Right lung (tissue), 10 donors: Measurements from ENCODE around the gene AMPH. TPM values are rescaled to one million over a fixed set of nuclear protein-coding genes. Genes with fewer than 3 reads are reported as not detected.

ENCODE experiments used
- DNase-seq, 2 donors: peaks; one replicate each; pipeline ENCODE4 v3.0.0-alpha.2; 2013
- long read RNA-seq, 8 donors: transcript quantifications; one replicate each; lab custom pipeline, GENCODE V29; 2026
- polyA plus RNA-seq, 5 donors: library from polyadenylated mRNA; unstranded; fragments of 120-200 nt; gene quantifications; one replicate each; pipeline versions ENCODE4 v1.2.1 to v1.2.3, GENCODE V29; 2013; ENCODE audit warnings: inconsistent platforms in 1 of 5, low replicate concordance in 1 of 5; ENCODE audit not compliant: insufficient read length in 5 of 5, insufficient read depth in 1 of 5

Gene AMPH
- polyA plus RNA-seq, result 10 to 100 TPM in 4 of 5 donors, 1 to 10 TPM in 1; 9.5 to 12.9 (median 11.4) TPM
- long read RNA-seq, donor 1, partial matches to known transcripts, result 0 of 1 reads
- long read RNA-seq, donor 1, other reads (novel, unspliced or antisense), result 0 of 1 reads
- long read RNA-seq, donor 2, partial matches to known transcripts, result 0 of 1 reads
- long read RNA-seq, donor 2, other reads (novel, unspliced or antisense), result 0 of 1 reads
- long read RNA-seq, donor 3, partial matches to known transcripts, result 0 of 2 reads
- long read RNA-seq, donor 3, other reads (novel, unspliced or antisense), result 0 of 2 reads
- long read RNA-seq, donor 4, partial matches to known transcripts, result 0 of 1 reads
- long read RNA-seq, donor 4, other reads (novel, unspliced or antisense), result 0 of 1 reads
- long read RNA-seq, donor 5, partial matches to known transcripts, result 0 of 2 reads
- long read RNA-seq, donor 5, other reads (novel, unspliced or antisense), result 0 of 2 reads
- long read RNA-seq, donor 6, result 0 reads
- long read RNA-seq, donor 7, partial matches to known transcripts, result 0 of 1 reads
- long read RNA-seq, donor 7, other reads (novel, unspliced or antisense), result 0 of 1 reads
- long read RNA-seq, donor 8, partial matches to known transcripts, result 0 of 1 reads
- long read RNA-seq, donor 8, other reads (novel, unspliced or antisense), result 0 of 1 reads

DNA sequence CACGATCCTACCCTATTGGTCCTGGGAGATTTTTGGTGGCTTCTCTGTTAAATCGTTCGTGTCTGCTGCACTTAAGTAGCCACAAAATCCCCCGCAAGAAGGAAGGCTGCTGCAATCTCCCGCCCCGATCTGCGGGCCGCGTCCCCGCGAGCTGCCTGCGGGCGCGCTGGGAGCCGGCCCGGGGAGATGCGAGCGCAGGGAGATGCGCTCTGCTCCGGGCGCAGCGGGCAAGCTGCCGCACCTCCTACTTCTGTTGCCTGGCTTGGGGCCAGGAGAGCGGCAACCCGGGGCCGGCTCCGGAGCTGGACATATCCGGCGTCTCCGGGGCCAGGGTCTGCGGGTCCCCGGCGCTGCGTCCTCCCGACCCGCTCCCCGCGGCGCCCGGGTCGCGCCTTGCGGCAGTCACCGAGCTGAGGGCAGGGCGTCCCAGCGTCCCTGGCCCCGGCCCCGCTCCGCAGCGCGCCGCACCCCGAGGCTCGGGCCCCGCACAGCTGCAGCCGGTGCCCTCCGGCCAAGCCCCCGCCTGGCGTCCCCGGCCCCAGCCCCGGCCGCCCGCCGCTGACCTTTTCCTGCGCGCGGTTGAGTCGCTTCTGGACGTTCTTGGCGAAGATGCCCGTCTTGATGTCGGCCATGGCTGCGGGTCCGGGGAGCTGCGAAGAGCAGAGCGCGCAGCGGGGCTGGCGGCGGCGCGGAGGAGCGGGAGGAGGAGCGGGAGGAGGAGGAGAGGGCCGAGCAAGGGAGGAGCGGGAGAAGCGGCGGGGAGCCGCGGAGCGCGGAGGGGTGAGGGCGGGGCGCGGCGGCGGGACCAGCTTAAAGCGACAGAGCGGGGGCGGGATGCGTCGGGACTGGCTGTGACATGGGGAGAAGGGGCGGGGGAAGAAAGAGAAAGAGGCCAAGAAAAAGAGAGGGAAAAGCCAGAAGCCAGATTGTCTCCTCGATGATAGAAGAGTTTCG lies at the start of gene AMPH:
Gene AMPH, minus strand, starts transcription at position 654 of the 954 bp plus-strand sequence. Its CDS starts 22 bp downstream, at position 632.
- peak; percentile 62 to 65 for DNase-seq

DNA sequence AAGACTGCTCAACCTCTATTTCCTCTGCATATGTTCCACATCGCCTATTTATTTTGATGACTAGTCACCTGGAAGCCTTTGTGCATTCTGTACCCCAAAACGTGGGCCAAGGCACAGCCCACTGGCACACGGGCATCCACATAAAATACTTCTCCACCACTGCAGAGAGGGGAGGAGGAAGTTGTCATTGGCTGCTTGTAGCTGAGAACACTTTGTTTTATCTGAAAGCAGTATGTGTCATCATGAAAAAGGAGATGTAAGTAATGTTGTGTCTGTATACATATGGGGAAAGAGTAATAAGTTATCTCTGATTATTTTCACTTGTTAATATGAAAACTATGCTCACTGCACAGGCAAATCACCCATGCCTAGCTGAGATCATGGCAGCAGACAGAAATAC lies 48.2 kb upstream of the AMPH start:
- no peak for DNase-seq

DNA sequence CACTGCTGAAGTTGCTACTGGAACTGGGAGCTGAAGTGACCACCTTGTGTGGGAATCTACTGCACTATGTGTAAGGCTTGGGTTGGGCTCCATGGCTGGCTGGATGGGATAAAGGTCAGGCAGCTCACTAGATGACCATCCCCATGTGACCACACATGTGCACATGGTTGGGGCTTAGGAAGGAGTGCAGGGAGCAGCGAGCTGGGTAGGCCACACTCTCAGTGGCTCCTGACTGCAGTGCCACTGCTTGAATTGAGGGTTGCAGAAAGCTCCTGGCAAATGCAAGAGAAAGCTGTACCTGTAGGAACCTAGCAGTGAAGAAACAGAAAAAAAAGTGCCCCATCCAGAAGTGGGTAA lies 47.5 kb upstream of the AMPH start:
- DNase-seq, result no peak

DNA sequence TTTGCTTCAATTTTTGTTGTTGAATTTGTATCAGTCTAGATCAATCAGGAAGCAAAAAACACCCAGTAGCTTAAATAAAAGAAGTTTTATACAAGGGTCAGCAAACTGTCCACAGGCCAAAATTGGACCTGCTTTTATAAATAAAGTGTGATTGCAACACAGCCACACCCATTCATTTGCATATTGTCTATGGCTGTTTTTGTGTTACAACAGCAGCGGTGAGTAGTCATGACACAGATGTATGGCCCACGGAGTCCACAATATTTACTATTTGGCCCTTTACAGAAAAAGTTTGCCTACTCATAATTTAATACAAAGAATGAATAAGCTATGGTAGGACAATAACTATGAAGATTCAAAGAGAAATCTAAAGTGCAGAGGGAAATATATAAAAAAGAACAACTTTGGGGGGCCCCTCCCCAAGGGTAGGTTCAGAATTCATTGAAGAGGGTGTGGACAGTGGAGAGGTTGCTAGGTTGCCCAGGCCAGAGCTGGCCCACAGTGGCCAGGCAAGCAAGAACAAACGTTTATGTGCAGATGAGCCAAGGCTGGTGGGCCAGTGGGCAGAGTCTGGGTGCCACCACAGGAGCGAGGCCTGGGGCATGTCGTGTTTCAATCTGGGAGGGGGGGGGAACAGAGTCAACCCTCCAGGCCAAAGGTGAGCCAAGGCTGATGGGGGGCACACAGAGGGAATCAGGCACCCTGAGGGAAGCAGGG lies 47.0 kb upstream of the AMPH start:
- DNase-seq, result no peak

DNA sequence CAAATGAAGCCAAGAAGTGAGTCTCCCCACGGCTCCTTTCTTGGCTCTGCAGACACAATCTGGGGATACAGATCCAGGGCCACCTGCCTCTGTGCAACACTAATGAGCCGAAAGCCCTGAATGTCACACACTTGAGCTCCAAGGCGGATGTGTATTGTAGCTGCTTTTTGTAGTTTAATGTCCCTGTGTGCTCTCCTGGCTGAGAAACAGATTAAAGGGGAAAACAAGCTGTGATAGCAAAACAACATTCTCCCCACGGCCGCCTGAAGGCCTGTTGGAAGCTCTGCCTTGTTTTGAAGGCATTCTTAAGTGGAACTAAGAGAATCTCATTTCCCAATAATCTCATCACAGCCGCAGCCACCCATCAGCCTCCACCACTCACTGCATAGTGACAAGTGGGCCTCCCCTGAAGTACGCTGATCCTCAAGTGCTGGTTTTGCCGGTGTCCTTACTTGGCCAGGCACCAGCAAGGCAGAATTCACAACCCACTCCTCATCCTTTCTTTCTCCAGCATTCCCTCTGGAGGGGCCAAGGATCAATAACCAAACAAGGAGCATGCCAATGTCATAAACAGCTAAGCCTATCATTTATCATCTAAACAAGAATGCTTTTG lies 44.4 kb upstream of the AMPH start:
- DNase-seq, result no peak

DNA sequence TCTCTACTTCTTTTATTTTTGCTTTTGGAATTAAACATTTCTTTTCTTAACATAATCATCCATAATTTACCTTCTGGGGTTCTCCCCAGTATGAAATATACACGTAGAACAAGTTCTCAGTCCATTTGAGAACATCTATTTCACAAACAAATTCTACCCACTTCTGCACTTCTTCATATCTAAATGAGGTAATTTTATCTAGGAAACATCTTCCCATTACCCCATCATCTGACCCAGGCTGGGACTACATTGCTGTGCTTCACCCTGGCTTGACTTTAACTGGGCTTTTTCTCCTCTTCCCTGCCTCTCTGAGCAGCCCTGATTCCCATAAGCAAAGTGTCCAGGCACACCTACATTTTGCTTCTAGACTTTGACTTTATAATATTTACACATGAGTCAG lies 43.3 kb upstream of the AMPH start:
- no peak for DNase-seq

DNA sequence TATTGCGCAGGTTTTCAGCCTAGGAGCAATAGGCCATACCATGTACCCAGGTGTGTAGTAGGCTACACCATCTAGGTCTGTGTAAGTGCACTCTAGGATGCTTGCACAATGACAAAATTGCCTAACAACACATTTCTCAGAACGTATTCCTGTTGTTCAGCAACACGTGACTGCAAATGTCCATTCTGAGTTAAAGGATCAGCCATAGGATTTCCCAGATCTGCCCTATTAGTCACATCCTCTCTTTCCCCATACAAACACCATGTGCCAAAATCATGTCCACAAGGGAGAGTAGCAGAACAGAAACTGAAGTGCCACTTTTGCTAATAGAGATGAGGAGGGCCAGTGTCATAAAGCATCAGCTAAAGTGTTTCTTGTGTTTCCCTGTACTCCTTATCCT lies 42.6 kb upstream of the AMPH start:
- no peak for DNase-seq

DNA sequence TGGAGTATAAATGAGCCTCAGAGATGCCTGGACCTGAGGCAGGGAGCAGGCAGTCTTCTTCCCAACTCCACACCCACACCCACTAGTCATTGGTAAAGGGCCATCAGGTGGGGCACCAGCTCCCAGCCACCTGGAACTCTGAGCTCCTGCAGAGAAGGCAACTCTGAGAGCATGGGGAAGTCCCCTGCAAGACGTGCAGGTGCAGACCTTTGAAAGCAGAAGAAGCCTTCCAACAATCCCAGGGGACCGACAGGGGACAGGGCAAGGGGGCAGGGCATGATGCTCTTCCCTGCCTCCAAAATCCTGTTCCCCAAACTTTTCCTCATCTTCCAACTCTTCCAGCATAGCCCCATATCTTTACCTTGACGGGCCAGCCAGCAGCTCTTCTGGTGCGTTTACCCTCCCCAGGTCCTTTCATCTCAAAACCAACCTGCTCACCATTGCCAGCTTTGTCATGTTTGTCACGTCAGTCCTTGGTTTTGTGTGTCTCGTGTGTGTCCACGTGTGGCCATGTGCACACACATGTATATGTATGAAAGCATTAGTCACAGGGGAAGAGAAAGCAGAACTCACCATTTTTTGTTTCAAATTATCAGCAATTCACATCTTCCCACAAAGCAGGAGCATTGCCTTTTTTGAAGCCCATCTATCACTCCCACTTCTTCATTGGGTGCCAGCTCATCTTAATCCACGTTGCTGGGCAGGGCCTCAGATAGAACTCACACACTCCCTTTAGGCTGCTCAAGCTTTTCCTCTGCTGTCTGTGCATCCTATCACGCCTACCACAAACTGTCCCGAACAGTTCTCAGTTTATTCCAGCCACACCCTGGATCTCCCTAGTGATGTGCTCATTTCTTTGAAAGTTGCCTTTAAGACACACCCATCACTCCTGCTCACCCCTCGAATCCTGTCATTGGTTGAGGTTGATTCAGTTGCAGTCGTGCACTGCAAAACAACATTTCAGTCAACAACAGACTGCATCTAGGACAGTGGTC lies 41.0 kb upstream of the AMPH start:
- DNase-seq, result no peak

DNA sequence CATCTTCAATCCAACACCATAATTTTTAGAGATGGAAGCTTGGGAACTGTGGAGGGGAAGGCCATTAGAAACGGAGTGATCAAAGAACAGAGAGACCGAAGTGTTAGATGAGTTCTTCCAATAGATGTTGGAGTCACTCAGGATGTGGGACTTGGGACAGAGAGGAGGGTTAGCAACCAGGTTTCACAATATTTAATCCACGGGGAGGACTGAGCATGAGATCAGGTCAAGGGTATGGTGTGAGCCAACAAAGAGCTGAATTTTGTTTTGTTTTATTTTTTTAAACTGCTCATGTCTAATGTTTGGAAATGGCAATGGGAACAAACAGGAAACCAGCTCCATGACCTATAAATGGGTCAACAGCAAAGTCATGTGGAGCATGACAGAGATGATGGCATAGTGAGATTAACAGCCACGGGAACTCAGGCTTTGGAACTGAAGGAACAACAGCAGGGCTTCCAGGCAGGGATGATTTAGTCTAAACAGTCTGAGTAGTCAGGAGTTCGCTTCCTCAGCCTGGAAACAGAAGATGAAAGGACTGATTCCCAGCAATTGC lies 38.9 kb upstream of the AMPH start:
- DNase-seq, result no peak

DNA sequence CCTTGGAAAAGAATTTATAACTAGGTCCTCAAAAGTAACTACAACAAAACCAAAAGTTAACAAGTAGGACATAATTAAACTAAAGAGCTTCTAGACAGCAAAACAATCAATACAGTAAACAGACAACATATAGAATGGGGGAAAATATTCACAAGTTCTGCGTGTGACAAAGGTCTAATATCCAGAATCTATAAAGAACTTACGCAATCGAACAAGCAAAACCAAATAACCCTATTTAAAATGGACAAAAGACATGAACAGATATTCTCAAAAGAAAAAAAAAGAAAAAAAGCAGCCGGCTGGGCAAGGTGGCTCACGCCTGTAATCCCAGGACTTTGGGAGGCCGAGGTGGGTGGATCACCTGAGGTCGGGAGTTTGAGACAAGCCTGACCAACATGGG lies 33.8 kb upstream of the AMPH start:
- no peak for DNase-seq

DNA sequence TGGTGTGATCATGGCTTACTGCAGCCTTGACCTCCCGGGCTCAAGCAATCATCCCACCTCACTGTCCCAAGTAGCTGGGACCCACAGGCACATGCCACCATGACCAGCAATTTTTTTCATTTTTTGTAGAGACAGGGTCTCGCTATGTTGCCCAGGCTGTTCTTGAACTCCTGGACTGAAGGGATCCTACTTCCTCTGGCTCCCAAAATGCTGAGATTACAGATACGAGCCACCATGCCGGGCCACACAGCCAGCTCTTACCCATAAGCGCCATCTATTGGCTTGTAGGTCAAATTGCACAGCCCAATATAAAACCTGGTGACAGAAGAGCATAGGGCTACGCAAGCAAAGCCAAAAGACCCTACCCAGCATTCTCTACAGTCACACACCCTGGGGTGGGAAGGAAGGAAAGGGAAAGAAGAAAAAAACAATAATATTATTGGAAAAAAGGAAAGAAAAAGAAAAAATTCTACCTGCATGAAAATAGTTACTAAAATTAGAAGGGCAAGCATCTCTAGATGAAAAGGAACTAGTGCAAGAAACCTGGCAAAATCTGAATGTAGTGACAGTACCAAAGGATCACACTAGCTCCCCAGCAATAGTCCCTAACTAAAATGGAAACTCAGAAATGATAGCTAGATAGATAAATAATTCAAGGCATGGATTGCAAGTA lies 29.4 kb upstream of the AMPH start:
- DNase-seq, result no peak

DNA sequence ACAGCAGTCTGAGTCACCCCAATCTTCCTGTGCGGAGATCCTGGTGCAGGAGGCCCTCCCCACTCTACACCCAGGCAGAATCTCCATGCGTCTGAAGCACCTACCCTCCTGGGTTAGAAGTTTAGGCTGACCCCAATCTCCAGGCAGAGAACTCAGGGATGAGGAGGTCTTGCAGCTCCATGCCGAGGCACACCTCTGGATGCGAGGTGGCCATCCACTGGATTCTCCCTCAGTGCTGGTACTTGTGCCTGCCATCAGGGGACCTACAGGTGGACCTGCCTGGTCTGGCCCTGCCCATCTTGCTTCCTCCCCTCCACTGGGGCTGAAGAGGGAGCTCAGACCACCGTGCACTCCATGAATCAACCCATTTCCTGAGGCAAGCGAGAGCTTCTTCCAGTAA lies 28.8 kb upstream of the AMPH start:
- no peak for DNase-seq

DNA sequence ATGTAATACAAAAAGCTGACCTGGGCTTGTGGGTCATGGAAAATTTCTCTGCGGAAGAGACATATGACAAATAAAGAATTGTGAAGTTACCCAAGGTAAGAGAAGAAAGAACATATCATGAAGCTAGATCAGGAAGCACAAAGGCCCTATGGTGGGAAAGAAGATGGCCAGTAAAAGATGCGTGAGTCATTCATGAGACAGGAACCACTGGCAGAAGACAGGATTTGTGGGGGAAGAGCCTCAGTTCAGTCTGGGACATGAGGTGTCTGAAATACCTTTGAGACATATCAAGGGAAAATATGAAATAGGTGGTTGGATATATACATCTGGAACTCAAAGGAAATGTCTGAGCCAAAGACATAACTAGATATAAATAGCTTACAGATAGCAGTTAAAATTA lies 27.7 kb upstream of the AMPH start:
- DNase-seq, result no peak

DNA sequence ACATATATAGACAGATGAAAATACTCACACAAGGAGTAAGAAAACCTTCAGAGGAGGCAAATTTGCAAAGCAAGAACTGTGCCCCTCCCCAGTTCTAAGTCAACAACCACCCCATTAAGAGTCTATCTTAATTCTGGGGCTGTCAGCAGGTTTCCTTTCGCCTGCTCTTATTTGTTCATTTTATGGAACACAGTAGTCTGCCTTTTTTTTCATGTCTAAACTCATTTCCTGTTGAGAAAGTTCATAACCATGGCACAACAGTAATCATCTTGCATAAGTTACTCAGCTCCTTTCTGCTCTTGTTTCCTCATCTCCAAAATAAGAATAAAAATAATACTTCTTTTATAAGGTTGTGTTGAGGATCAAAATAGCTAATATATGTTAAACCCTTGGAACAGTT lies 25.8 kb upstream of the AMPH start:
- DNase-seq, result no peak

DNA sequence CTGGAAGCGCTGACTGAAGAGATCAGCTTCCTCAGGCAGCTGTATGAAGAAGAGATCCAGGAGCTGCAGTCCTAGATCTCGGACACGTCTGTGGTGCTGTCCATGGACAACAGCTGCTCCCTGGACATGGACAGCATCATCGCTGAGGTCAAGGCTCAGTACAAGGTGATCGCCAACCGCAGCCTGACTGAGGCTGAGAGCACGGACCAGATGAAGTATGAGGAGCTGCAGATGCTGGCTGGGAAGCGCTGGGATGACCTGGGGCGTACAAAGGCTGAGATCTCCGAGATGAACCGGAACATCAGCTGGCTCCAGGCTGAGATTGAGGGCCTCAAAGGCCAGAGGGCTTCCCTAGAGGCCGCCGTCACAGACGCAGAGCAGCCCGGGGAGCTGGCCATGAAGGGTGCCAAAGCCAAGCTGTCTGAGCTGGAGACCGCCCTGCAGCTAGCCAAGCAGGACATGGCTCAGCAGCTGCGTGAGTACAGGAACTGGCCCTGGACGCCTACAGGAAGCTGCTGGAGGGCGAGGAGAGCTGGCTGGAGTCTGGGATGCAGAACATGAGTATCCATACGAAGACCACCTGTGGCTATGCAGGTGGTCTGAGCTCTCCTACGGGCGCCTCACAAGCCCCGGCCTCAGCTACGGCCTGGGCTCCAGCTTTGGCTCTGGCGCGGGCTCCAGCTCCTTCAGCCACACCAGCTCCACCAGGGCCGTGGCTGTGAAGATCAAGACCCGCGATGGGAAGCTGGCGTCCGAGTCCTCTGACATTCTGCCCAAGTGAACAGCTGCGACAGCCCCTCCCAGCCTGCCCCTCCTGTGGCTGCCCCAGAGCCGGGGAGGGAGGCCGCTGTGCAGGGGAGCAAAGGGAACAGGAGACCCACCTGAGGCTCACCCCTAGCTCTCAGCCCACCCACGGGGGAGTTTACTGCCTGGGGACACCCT lies 24.9 kb upstream of the AMPH start:
- DNase-seq, result no peak

DNA sequence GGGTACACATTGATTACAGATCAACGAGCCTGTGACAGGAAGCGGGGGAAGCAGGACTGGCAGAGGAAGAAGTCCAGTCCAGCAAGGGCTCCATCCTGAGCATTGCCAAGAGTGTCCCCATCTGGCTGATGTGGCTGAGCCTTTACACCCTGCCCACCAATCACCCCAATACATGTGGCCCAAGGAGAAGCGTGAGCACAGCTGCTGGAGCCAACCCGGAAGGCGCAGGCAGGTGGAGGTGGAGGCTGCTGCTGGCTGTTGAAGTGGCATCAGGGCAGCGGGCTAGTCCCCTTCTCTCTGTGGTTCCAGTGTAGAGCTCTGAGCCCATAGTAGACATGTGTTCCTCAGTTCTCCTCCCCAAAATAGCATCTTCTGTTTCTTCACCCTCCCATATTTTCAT lies 6.8 kb upstream of the AMPH start:
- no peak for DNase-seq

DNA sequence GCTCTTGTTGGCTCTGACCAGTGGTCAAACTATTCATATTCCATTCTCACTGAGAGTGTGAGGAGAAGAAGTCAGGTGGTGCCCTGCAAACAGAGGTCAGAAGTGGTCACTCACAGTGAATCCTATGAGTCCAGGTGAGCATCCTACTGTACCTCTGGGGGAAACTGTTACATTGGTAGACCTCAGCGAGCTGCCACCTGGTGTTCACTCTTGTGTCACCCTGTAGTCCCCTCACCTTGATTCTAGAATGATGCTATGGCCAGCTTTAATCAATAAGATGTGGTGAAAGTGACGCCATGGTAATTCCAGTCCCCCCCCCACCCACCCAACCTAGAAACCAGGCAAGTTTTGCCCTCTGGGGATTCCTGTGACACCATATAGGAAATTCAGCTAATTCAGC lies 1.2 kb upstream of the AMPH start:
- DNase-seq, result no peak
